ENCODE data around the gene RNFT1.

Gene RNFT1

GRCh38 chr17:59916446-59916845 is 48.1 kb downstream of the RNFT1 start:
- no peak for DNase-seq

GRCh38 chr17:59914274-59914854 is 50.2 kb downstream of the RNFT1 start:
- no peak for DNase-seq

GRCh38 chr17:59907467-59907866 is 57.1 kb downstream of the RNFT1 start:
- DNase-seq = no peak

- DNase-seq = no peak
Measured at GRCh38 chr17:59903455-59903854, 61.1 kb downstream of the RNFT1 start.

Data from activated naive CD4-positive, alpha-beta T cell treated with Interleukin-2 at 50 U/mL for 16 hours (primary cell).